Choroid plexus epithelial cell (primary cell): ENCODE data around the gene POLR1F.

ENCODE experiments used
- DNase-seq: peaks from one replicate; pipeline ENCODE4 v3.0.0-alpha.2; 2010; ENCODE audit warnings: low read depth
- H3K4me3 ChIP-seq: 2 replicates; pipeline ENCODE4 v1.5.1; 2011; ENCODE audit warnings: low read depth, mild to moderate bottlenecking, control low read depth, low read length, moderate library complexity
- CTCF ChIP-seq: conservative IDR thresholded peaks from 2 replicates; pipeline ENCODE4 v1.5.1; 2011; ENCODE audit warnings: low read depth, mild to moderate bottlenecking, control low read depth, inconsistent platforms, low read length, moderate library complexity

POLR1F gene, protein sequence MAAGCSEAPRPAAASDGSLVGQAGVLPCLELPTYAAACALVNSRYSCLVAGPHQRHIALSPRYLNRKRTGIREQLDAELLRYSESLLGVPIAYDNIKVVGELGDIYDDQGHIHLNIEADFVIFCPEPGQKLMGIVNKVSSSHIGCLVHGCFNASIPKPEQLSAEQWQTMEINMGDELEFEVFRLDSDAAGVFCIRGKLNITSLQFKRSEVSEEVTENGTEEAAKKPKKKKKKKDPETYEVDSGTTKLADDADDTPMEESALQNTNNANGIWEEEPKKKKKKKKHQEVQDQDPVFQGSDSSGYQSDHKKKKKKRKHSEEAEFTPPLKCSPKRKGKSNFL

DNA sequence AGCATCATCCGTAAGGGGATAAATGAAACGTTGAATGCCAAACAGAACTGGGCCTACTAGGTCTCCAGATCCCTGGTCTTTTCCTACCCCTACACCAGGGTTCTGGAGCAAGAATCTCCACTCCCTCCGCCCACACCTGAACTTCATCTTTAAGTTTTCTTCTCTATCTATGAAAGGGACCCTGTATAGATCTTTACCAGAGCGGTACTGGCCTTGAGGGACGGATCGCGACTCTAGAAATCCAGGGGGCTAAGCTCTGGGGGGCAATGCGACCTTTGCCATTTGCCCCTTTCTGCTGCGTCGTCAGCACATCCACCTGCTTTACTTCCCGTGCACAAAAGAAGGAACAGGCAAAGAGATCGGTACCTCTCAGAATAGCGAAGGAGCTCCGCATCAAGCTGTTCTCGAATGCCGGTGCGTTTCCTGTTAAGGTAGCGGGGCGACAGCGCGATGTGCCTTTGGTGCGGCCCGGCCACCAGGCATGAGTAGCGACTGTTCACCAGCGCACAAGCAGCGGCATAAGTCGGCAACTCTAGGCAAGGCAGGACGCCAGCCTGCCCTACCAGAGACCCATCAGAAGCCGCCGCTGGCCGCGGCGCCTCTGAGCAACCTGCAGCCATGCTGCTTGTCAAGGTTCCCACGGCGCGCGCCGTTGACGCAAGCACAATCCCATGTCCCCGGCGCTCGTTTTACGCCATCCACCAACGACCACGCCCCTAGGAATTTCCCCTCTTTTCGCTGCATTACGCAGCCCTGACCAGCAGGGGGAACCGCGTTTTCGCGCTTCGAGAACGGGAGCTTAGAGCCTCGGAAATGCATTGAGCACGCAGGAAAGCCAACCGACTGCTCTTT lies at the start of gene POLR1F:
POLR1F (minus strand) TSS at position 641 of the 852 bp plus-strand sequence; CDS start at position 620, 21 bp downstream.
- TF ChIP-seq CTCF: peak; percentile 93
- DNase-seq: peak; percentile 97
- peak within 1 kb of the TSS; percentile 96 for H3K4me3 ChIP-seq

DNA sequence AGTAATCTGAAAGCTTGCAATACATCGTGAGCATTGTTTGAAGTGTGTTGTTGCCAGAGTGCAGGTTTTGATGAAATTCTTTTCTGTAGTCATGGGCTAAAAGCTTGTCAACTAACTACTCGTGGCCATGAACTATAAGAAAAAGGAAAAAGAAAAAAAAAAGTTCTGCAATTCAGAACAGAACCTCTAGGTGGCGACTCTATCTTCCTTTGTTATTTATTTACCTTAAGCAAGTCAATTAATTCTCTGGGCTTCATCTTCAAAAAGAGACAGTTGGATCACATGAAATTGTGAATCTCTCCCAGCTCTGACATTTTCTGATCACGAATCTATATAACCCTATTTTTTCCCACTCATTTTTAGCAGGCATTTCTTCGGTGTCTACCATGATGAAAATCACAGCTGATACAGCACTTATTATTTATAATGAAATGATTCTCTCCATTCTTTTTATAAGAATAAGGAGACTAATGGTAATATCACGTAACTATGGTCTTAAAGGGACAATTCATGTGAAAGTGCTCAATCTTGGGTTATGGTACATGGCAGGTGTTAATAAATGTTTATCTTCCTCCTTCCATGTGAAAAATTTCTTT lies 45.8 kb upstream of the POLR1F start:
- peak; percentile 66 for TF ChIP-seq CTCF
- DNase-seq: peak; percentile 61

DNA sequence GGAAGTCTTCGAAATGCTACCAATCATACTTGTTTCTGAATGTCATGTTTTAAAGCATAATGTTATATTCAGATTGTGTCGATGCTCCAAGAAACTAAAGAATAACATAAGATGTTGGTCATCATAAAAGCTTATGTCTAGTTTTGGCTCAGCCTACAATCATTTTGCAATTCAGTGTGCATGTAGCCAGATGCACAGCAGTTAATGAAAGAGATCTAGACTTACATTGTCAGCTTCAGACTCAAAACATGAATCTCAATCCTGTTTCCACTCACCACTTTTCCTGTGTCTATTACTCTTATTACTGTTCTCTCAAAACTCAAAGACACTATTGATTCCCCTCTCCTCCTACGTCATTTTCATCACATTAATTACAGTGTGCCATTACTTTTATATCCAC lies 43.2 kb upstream of the POLR1F start:
- DNase-seq: no peak
- no peak overlapping the region for H3K4me3 ChIP-seq
- no peak for TF ChIP-seq CTCF

More for the DNA sequence above, 45.8 kb upstream of the POLR1F start:
- no peak overlapping the region for H3K4me3 ChIP-seq

DNA sequence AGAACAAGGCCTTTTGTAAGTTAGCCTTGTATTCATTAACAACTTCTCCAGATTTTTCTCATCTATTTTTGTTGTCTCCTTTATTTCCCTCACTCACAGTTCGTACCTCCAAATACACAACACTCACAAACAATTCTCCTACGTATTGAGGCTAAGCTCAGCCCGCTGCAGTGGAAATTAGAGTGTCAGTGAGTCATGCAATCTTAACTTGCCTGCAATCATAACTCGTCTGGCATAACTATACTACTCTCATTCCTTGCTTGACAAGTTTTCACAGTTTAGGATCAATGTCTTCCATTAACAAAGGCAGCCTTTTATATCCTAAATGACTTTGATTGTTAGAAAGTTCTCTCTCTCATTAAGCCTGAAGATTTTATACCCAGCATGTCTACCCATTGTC lies 40.8 kb upstream of the POLR1F start:
- peak; percentile 13 for DNase-seq
- TF ChIP-seq CTCF: no peak
- H3K4me3 ChIP-seq: no peak overlapping the region

DNA sequence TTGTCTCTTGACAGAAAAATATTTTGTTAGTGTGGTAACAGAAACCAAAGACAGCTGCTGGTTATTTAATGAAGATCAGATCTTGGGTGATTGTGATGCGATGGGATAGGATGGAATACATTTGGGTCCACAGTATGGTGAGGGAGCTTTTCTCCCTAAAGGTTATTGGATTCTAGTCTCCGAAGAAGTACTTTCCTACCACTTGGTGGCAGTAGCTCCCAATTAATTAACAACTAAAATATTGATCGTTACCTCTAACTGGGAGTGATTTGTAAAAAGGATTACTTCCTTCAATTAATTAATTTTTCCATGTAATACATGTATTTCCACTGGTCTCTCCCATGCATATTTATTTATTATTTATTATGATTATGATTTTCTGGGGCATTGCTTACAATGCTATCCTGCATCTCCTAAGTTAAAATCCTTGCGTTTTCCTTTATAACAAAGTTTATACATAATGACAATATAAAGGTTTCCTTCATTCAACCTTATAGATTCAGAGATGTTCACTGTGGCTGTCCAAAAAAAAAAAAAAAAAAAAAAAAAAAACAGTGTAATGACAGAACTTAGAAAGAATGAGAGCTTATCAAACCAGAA lies 39.0 kb upstream of the POLR1F start:
- peak; percentile 58 for DNase-seq

DNA sequence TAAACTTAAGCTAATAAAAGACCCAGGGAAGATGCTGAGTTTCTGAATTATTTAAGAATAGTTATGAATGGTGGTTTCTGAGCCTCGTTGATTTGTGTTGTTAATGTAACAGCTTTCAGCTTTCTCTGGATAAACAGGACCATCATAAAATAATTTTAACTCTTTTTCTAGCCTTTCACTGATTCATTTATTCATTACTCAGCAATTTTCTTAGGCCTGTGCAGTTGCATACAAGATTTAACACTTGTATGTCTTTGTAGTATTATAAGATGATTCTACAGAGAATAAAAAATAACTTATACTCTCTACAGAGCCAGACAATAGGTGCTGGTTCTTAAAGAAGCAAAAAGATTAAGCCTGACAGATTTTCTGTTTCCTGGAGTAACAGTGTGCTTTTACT lies 35.2 kb upstream of the POLR1F start:
- H3K4me3 ChIP-seq: no peak overlapping the region
- no peak for TF ChIP-seq CTCF
- no peak for DNase-seq

More for the DNA sequence above, 39.0 kb upstream of the POLR1F start:
- TF ChIP-seq CTCF: peak; percentile 63
- H3K4me3 ChIP-seq: no peak overlapping the region
